ENCODE results near the gene CDX1.

CDX1 gene

GRCh38 chr5:150184006-150184405 is 17.4 kb downstream of the CDX1 start:
- DNase-seq (ENCODE audit: low read depth) = no peak

GRCh38 chr5:150184990-150185912 is 18.7 kb downstream of the CDX1 start:
- no peak for DNase-seq (ENCODE audit: low read depth)

GRCh38 chr5:150186137-150186536 is 19.6 kb downstream of the CDX1 start:
- DNase-seq (ENCODE audit: low read depth) = no peak

GRCh38 chr5:150186897-150187296 is 20.3 kb downstream of the CDX1 start:
- no peak for DNase-seq (ENCODE audit: low read depth)

GRCh38 chr5:150188146-150188842 is 21.7 kb downstream of the CDX1 start:
- DNase-seq (ENCODE audit: low read depth) = no peak

- DNase-seq (ENCODE audit: low read depth) = no peak
These were observed 22.7 kb downstream of the CDX1 start for GRCh38 chr5:150189326-150189725.

- no peak for DNase-seq (ENCODE audit: low read depth)
These were observed 23.3 kb downstream of the CDX1 start, which contains the start of gene SLC6A7 for GRCh38 chr5:150189728-150190502. TSS of gene SLC6A7 (plus strand) at chr5:150190062. CDS start at chr5:150190328, 266 bp downstream.

- DNase-seq (ENCODE audit: low read depth) = no peak
These were observed 24.0 kb downstream of the CDX1 start for GRCh38 chr5:150190503-150190979.

GRCh38 chr5:150190987-150191386 is 24.4 kb downstream of the CDX1 start:
- DNase-seq (ENCODE audit: low read depth) = no peak

- no peak for DNase-seq (ENCODE audit: low read depth)
These were observed 25.9 kb downstream of the CDX1 start for GRCh38 chr5:150192462-150192861.

GRCh38 chr5:150195736-150196485 is 29.3 kb downstream of the CDX1 start:
- no peak for DNase-seq (ENCODE audit: low read depth)

GRCh38 chr5:150196514-150196913 is 29.9 kb downstream of the CDX1 start:
- no peak for DNase-seq (ENCODE audit: low read depth)

- DNase-seq (ENCODE audit: low read depth) = no peak
These were observed 30.4 kb downstream of the CDX1 start for GRCh38 chr5:150196986-150197385.

- DNase-seq (ENCODE audit: low read depth) = no peak
These were observed 30.9 kb downstream of the CDX1 start for GRCh38 chr5:150197476-150197875.

GRCh38 chr5:150202501-150202900 is 35.9 kb downstream of the CDX1 start:
- no peak for DNase-seq (ENCODE audit: low read depth)

- no peak for DNase-seq (ENCODE audit: low read depth)
These were observed 37.4 kb downstream of the CDX1 start for GRCh38 chr5:150203832-150204589.

- no peak for DNase-seq (ENCODE audit: low read depth)
These were observed 38.0 kb downstream of the CDX1 start for GRCh38 chr5:150204590-150204960.

- no peak for DNase-seq (ENCODE audit: low read depth)
These were observed 39.7 kb downstream of the CDX1 start for GRCh38 chr5:150206098-150206778.

- DNase-seq (ENCODE audit: low read depth) = no peak
These were observed 40.2 kb downstream of the CDX1 start for GRCh38 chr5:150206779-150207115.
